Measurements from ENCODE around the gene TRAF1.
A peak's percentile ranks its signal among the peaks of the same experiment; 100 is the strongest.

The TRAF1 gene

DNA sequence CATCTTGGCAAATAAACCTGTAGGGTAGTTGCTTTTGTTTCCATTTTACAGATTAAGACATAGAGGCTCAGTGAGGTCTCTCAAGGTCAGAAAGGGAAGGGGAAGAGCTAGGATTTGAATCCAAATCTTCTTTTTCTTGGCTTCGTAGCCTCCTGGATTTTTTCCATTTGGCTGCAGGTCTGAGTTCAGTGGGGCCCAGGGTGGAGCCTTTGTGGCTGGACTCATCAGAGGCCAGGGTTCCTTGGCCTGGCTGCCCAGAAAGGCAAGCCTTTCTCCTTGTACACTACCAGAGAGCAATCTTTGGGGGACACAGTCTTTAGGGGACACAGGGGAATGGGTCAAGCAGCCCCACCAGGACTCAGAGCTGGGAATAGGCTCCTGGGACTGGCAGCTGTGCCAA is 10.5 kb upstream of the TRAF1 start:
- no peak for DNase-seq (ENCODE audit: low read depth, low spot score)
- H3K4me3 ChIP-seq (ENCODE audit: low read depth, low read length), result no peak overlapping the region
- ChIA-PET POLR2A (interaction anchor here (0.9 kb wide), 1 partner anchor 95 kb away, joined by 3 read pairs; the partner anchor contains the start of gene PSMD5), CTCF (interaction anchor here (0.6 to 3.4 kb wide), 37 partner anchors 8 to 331 kb away, joined by 3 to 32 read pairs (median 5); partner anchors contain the start of gene TRAF1)
- TF ChIP-seq, protein P1, sequence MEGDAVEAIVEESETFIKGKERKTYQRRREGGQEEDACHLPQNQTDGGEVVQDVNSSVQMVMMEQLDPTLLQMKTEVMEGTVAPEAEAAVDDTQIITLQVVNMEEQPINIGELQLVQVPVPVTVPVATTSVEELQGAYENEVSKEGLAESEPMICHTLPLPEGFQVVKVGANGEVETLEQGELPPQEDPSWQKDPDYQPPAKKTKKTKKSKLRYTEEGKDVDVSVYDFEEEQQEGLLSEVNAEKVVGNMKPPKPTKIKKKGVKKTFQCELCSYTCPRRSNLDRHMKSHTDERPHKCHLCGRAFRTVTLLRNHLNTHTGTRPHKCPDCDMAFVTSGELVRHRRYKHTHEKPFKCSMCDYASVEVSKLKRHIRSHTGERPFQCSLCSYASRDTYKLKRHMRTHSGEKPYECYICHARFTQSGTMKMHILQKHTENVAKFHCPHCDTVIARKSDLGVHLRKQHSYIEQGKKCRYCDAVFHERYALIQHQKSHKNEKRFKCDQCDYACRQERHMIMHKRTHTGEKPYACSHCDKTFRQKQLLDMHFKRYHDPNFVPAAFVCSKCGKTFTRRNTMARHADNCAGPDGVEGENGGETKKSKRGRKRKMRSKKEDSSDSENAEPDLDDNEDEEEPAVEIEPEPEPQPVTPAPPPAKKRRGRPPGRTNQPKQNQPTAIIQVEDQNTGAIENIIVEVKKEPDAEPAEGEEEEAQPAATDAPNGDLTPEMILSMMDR (IDR thresholded peaks at IDR 0.05; ENCODE audit: insufficient read depth, low read length, missing control alignments), result no peak

DNA sequence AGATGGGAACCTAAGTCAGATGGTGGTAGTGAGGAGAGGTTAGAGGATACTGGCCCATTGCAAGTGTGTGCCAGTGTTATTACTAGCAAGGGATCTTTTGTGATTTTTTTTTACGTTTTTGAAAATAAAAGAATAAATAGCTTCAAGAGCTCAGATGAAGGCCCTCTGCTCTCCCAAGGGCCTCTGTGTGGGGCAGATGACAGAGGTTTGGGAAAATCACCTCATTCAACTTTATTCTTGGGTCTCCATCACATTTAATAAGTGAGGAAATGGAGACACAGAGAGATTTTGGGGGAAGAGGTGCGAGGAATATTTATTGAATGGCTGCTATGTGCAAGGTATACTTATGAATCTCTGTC is 10.1 kb upstream of the TRAF1 start:
- H3K4me3 ChIP-seq (ENCODE audit: low read depth, low read length), result no peak overlapping the region
- CTCF ChIA-PET, result interaction anchor here (0.6 to 3.4 kb wide), 35 partner anchors 9 to 330 kb away, joined by 3 to 32 read pairs (median 5); partner anchors contain the start of gene TRAF1
- no peak for DNase-seq (ENCODE audit: low read depth, low spot score)
- POLR2A ChIA-PET, result interaction anchor here (0.9 kb wide), 1 partner anchor 94 kb away, joined by 3 read pairs; the partner anchor contains the start of gene PSMD5
- TF ChIP-seq, protein P1 (IDR thresholded peaks at IDR 0.05; ENCODE audit: insufficient read depth, low read length, missing control alignments), result no peak

DNA sequence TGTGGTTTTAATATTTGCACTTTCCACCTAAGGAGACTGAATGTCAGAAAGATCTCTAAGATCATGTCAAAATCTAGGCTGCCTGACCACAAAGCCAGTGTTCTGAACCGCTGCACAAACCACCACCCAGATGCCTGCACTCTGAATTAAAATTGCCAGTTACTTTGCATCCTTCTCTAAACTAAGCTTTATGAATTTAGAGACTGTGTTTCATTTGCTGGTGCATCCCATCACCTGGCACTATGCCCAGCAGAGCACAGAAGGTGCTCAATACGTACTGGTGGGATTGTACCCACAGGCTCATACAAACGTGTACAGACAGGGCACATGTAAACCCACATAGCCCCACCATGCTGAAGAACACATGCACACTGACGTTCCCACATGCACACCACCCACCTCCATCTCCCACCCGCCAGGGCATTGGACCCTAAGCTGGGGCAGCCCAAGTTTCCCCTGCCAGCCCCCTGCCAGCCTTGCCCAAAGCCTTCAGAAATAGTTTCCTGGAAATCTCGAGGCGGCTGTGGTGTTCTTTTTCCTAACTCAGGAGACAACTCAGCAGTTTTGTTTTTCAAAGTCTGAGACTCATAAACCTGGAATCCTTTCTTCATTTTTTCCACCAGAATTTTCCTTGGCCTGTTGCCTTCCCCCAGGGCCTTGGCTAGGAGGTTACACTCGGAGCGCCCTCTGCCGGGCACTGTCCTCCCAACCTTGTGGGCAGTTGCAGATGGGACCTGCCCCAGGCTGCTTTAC is 9.6 kb upstream of the TRAF1 start:
- TF ChIP-seq, protein P1 (IDR thresholded peaks at IDR 0.05; ENCODE audit: insufficient read depth, low read length, missing control alignments), result peak; percentile 94
- ChIA-PET POLR2A (no interaction called here), CTCF (interaction anchor here (0.6 to 3.4 kb wide), 33 partner anchors 9 to 330 kb away, joined by 3 to 32 read pairs (median 5); partner anchors contain the start of gene TRAF1)
- H3K4me3 ChIP-seq (ENCODE audit: low read depth, low read length), result peak overlapping the region; percentile 53
- peak; percentile 60 for DNase-seq (ENCODE audit: low read depth, low spot score)

- POLR2A ChIA-PET, result no interaction called here
- peak; percentile 71 for DNase-seq (ENCODE audit: low read depth, low spot score)
- CTCF ChIA-PET, result interaction anchor here (0.6 to 3.4 kb wide), 9 partner anchors 12 to 180 kb away, joined by 3 to 32 read pairs (median 10); no protein-coding TSS in a partner anchor
- TF ChIP-seq, protein P1 (IDR thresholded peaks at IDR 0.05; ENCODE audit: insufficient read depth, low read length, missing control alignments), result no peak
- H3K4me3 ChIP-seq (ENCODE audit: low read depth, low read length), result peak overlapping the region; percentile 53
Measured at GRCh38 chr9:120935383-120935857, 8.8 kb upstream of the TRAF1 start.

DNA sequence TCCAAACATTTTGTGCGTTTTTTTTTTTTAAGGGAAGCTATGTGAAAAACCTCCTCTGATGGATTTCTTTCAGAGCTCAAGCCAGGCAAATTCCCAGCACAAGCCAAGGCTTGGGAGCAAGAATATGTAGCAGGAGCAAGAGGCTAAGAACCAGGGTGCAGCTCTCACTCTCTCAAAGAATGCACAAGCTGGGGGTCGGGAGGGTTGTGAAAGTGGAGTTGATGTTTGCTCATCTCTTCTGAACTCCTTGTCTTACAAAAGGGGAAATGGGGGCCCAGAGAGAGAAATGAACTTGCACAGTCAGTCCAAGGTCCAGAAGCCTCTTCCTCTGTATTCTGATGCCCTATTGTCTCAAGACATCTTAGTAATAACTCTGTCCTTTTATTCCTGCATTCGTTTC is 7.7 kb upstream of the TRAF1 start:
- DNase-seq (ENCODE audit: low read depth, low spot score), result no peak
- no peak overlapping the region for H3K4me3 ChIP-seq (ENCODE audit: low read depth, low read length)
- TF ChIP-seq, protein P1 (IDR thresholded peaks at IDR 0.05; ENCODE audit: insufficient read depth, low read length, missing control alignments), result no peak
- ChIA-PET CTCF (interaction anchor here (2.3 kb wide), 1 partner anchor 65 kb away, joined by 6 read pairs; no protein-coding TSS in a partner anchor), POLR2A (no interaction called here)

Data from AG04449 (cell line).